RWPE2 (cell line): ENCODE measurements around the gene ITGAV.

Experiments used
- ATAC-seq: fragments of 200-7000 bp; cut with Tn5 transposase; 3 replicates; pipeline ENCODE4 v1.9.1; 2021; ENCODE audit warnings: low read depth
- DNase-seq: peaks from one replicate; pipeline ENCODE4 v3.0.0-alpha.2; 2020; ENCODE audit warnings: low spot score
- H3K27ac ChIP-seq: fragments of 450-650 bp; 2 replicates; pipeline ENCODE4 v1.5.1; 2017; ENCODE audit warnings: mild to moderate bottlenecking; ENCODE audit not compliant: poor library complexity, severe bottlenecking
- H3K27me3 ChIP-seq: fragments of 250-450 bp; sonication (Bioruptor Pico); 2 replicates; pipeline ENCODE4 v1.5.1; 2021; ENCODE audit warnings: mild to moderate bottlenecking, moderate library complexity; ENCODE audit not compliant: insufficient read depth, poor library complexity, severe bottlenecking
- H3K36me3 ChIP-seq: fragments of 250-450 bp; sonication (Bioruptor Pico); 2 replicates; pipeline ENCODE4 v1.5.1; 2020; ENCODE audit warnings: low read depth, mild to moderate bottlenecking, moderate library complexity
- H3K4me1 ChIP-seq: fragments of 250-450 bp; sonication (Bioruptor Pico); 2 replicates; pipeline ENCODE4 v1.5.1; 2021; ENCODE audit warnings: mild to moderate bottlenecking, moderate library complexity; ENCODE audit not compliant: insufficient read depth, poor library complexity, severe bottlenecking
- H3K4me3 ChIP-seq: fragments of 250-450 bp; sonication (Bioruptor Pico); 2 replicates; pipeline ENCODE4 v1.5.1; 2021; ENCODE audit warnings: mild to moderate bottlenecking, moderate library complexity; ENCODE audit not compliant: severe bottlenecking
- H3K9me3 ChIP-seq: fragments of 250-450 bp; sonication (Bioruptor Pico); 2 replicates; pipeline ENCODE4 v1.5.1; 2021; ENCODE audit warnings: mild to moderate bottlenecking, moderate library complexity; ENCODE audit not compliant: severe bottlenecking
- TF ChIP-seq, protein P1 (sequence below): fragments of 450-650 bp; IDR thresholded peaks from one replicate; pipeline ENCODE4 v1.5.1; 2017; ENCODE audit warnings: mild to moderate bottlenecking, moderate library complexity; ENCODE audit not compliant: poor library complexity, severe bottlenecking

ITGAV gene

DNA sequence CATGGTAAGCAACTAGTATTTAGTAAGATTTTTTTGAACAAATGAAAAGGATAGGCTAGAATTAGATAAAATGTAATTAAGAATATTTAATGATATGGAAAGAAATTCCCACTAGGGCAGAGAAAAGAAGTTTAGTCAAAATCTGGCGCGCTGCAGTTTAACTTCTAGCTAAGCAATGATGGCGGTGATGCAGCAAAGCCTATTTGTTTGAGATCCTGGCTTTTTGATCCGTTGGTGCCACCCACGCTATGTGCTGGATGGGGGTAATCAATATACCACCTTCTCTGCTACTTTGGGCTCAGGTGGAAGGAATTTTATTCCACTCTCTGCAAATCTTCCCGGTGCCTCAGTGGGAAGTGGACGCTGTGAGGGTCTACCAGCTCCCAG is 103.6 kb downstream of the ITGAV start:
- DNase-seq (no peak), ATAC-seq (no peak)
- peaks cover 5% of the 10 kb centered on the region for H3K27me3 ChIP-seq
- H3K4me1 ChIP-seq = peaks cover 3% of the 10 kb centered on the region
- H3K4me3 ChIP-seq = peak overlapping the region; percentile 64
- TF ChIP-seq, protein P1, sequence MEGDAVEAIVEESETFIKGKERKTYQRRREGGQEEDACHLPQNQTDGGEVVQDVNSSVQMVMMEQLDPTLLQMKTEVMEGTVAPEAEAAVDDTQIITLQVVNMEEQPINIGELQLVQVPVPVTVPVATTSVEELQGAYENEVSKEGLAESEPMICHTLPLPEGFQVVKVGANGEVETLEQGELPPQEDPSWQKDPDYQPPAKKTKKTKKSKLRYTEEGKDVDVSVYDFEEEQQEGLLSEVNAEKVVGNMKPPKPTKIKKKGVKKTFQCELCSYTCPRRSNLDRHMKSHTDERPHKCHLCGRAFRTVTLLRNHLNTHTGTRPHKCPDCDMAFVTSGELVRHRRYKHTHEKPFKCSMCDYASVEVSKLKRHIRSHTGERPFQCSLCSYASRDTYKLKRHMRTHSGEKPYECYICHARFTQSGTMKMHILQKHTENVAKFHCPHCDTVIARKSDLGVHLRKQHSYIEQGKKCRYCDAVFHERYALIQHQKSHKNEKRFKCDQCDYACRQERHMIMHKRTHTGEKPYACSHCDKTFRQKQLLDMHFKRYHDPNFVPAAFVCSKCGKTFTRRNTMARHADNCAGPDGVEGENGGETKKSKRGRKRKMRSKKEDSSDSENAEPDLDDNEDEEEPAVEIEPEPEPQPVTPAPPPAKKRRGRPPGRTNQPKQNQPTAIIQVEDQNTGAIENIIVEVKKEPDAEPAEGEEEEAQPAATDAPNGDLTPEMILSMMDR = no peak
- no peaks in the 10 kb centered on the region for H3K9me3 ChIP-seq
- H3K36me3 ChIP-seq = no peaks in the 10 kb centered on the region
- no peak overlapping the region for H3K27ac ChIP-seq

DNA sequence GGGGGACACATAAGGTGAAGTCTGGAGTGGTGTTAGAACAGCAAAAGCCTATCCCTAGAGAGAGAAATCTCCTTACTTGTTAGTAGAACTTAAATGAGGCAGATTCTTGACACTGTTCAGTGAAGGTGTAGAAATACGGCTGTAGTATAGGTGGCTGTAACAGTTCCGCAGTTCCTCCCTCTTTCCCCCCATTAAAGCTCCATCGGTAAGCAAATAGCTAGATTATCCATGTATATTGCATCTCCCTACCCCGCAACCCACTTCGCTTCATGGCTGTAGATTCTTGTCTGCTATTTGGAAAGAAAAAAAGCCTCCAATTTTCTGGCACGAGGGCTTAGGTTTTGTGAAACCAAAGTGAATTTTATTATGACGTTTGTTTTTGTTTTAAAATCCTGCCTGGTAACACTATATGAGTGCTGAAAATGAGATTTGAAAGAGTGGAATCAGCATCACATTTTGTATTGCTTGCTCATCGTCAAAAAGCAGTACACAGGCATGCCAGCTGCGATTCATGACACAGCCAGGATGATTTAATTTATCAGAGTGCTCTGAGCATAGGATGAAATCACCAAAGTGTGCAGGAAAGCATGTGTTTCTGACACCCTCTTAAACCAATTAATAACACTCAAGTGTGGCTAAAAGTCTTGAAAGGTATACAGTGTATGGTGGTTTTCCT is 105.4 kb downstream of the ITGAV start:
- no peak overlapping the region for H3K27ac ChIP-seq
- DNase-seq = no peak
- TF ChIP-seq, protein P1 = no peak
- peak; percentile 17; the same call in 1 of the 3 replicates for ATAC-seq
- H3K27me3 ChIP-seq = peaks cover 5% of the 10 kb centered on the region
- H3K36me3 ChIP-seq = no peaks in the 10 kb centered on the region
- peaks cover 3% of the 10 kb centered on the region for H3K4me1 ChIP-seq
- H3K9me3 ChIP-seq = no peaks in the 10 kb centered on the region
- no peak overlapping the region for H3K4me3 ChIP-seq

DNA sequence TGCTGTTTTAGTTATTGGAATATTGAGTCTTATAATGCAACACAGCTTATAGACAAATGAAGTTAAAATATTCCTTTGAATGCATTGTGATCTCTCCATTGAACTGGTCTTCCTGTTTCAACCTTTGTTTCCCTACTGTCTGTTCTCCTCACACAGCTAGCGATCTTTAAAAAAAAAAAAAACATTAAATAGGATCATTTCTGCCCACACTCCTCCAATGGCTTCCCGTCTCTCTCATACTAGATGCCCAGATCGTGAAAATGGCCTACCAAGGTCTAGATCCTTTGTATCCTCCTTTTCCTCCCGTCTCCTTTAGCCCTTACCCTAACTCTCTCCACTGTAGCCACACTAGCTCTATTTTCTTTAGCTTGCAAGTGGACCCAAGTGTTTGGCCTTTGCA is 106.4 kb downstream of the ITGAV start:
- Histone ChIP-seq H3K4me1 (peaks cover 3% of the 10 kb centered on the region), H3K9me3 (no peaks in the 10 kb centered on the region), H3K27ac (no peak overlapping the region), H3K27me3 (peaks cover 5% of the 10 kb centered on the region), H3K36me3 (no peaks in the 10 kb centered on the region), H3K4me3 (no peak overlapping the region)
- no peak for DNase-seq
- TF ChIP-seq, protein P1 = no peak
- no peak for ATAC-seq

DNA sequence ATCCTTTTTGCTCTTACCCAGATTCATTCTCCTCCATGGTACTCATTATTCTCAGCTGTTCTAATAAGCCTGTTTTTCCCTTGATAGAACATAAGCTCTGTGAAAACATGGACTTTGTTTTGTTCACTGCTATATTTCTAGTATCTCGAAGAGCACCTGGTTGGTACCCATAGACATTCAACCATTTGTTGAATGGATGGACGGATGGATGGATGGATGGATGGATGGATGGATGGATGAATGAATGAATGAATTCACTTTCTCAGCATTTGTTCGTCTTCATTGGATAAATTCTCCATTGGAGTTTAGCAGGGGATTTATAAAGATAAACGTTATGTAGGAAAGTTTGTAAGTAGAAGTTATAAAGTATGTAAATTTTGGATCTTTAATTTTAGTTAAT is 106.9 kb downstream of the ITGAV start:
- H3K27ac ChIP-seq = no peak overlapping the region
- DNase-seq (no peak), ATAC-seq (no peak)
- H3K4me3 ChIP-seq = no peak overlapping the region
- no peaks in the 10 kb centered on the region for H3K36me3 ChIP-seq
- TF ChIP-seq, protein P1 = no peak
- H3K4me1 ChIP-seq = peaks cover 3% of the 10 kb centered on the region
- peaks cover 5% of the 10 kb centered on the region for H3K27me3 ChIP-seq
- no peaks in the 10 kb centered on the region for H3K9me3 ChIP-seq

DNA sequence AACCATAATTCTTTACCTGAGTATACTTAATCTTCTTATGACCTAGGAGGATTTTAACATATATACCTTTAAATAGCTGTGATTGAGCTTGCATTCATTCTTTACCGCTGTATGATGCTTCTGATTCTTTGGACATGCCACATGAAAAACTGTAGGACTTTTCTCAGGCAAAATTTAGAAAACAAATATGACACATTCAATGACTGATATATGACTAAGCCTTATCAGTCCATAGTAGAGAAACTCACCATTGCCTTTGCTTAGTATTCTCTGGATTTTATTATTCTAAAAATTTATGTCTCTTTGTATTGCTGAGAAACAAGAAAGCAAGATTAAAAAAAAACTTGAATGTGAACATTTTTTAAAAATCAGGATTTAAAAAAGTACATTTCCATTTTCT is 107.7 kb downstream of the ITGAV start:
- Histone ChIP-seq H3K4me1 (peaks cover 3% of the 10 kb centered on the region), H3K9me3 (no peaks in the 10 kb centered on the region), H3K4me3 (no peak overlapping the region), H3K36me3 (no peaks in the 10 kb centered on the region), H3K27ac (no peak overlapping the region), H3K27me3 (peaks cover 5% of the 10 kb centered on the region)
- TF ChIP-seq, protein P1 = no peak
- DNase-seq (no peak), ATAC-seq (peak; percentile 30; the same call in 1 of the 3 replicates)
